GM19099 (cell line): ENCODE data around the gene NAB1.

Experiments used
- POLR2A ChIP-seq: IDR thresholded peaks from 3 replicates; pipeline ENCODE4 v1.6.1; 2011; ENCODE audit warnings: low read depth; ENCODE audit not compliant: insufficient read length; ENCODE audit errors: extremely low read depth

The NAB1 gene

GRCh38 chr2:190649035-190649797 is at the start of gene NAB1:
Gene NAB1 (plus strand): TSS chr2:190649083. CDS start chr2:190659177, 10,094 bp downstream.
- peak; percentile 56 for TF ChIP-seq POLR2A

GRCh38 chr2:190599546-190600220 is 49.2 kb upstream of the NAB1 start:
- no peak for TF ChIP-seq POLR2A

GRCh38 chr2:190600293-190601103 is 48.4 kb upstream of the NAB1 start:
- no peak for TF ChIP-seq POLR2A

- TF ChIP-seq POLR2A = no peak
Measured at GRCh38 chr2:190603374-190603773, 45.5 kb upstream of the NAB1 start.

- no peak for TF ChIP-seq POLR2A
Measured at GRCh38 chr2:190607014-190607597, 41.8 kb upstream of the NAB1 start.

- TF ChIP-seq POLR2A = no peak
Measured at GRCh38 chr2:190607657-190608357, 41.1 kb upstream of the NAB1 start.

- TF ChIP-seq POLR2A = no peak
Measured at GRCh38 chr2:190615555-190616200, 33.2 kb upstream of the NAB1 start.

- no peak for TF ChIP-seq POLR2A
Measured at GRCh38 chr2:190618030-190618429, 30.9 kb upstream of the NAB1 start.

GRCh38 chr2:190625691-190626090 is 23.2 kb upstream of the NAB1 start:
- TF ChIP-seq POLR2A = no peak

- TF ChIP-seq POLR2A = no peak
Measured at GRCh38 chr2:190626641-190627210, 22.2 kb upstream of the NAB1 start.

GRCh38 chr2:190627448-190628412 is 21.2 kb upstream of the NAB1 start:
- peak; percentile 25 for TF ChIP-seq POLR2A

- no peak for TF ChIP-seq POLR2A
Measured at GRCh38 chr2:190628591-190629319, 20.1 kb upstream of the NAB1 start.
